Testis (tissue), 2 donors: ENCODE results near the gene TMUB1.

ENCODE experiments used
- POLR2A ChIP-seq: fragments of 450-650 bp; IDR thresholded peaks from one replicate; pipeline ENCODE4 v1.6.1; 2017; ENCODE audit warnings: antibody characterized with exemption, mild to moderate bottlenecking, moderate library complexity
- TF ChIP-seq, protein P1 (sequence below), 3 experiments: fragments of 450-650 bp in 2 of 3; fragments of 200-600 bp in 1 of 3; sonication (generic) in 1 of 3; IDR thresholded peaks; one replicate each; pipeline ENCODE4 v1.5.1; 2016 to 2019; ENCODE audit warnings: antibody characterized with exemption in 3 of 3, mild to moderate bottlenecking in 2 of 3, moderate library complexity in 1 of 3

DNA sequence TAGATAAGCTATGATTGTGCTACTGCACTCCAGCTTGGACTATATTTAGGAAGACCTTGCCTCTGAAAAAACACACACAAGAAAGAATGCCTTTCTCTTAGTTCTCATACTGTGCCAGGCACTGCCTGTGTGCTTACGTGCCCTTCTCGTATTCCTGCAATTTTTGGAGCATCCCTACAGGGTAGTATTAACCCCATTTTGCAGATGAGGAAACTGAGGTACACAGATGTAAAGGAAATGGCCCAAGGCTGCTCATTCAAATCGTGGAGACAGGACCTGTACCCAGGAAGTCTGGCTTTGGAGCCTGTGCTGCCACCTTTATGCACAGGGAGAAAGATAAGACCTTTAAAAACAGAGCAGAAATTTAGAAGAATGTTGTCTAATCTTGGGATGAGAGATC is 19.7 kb upstream of the TMUB1 start:
- TF ChIP-seq, protein P1, sequence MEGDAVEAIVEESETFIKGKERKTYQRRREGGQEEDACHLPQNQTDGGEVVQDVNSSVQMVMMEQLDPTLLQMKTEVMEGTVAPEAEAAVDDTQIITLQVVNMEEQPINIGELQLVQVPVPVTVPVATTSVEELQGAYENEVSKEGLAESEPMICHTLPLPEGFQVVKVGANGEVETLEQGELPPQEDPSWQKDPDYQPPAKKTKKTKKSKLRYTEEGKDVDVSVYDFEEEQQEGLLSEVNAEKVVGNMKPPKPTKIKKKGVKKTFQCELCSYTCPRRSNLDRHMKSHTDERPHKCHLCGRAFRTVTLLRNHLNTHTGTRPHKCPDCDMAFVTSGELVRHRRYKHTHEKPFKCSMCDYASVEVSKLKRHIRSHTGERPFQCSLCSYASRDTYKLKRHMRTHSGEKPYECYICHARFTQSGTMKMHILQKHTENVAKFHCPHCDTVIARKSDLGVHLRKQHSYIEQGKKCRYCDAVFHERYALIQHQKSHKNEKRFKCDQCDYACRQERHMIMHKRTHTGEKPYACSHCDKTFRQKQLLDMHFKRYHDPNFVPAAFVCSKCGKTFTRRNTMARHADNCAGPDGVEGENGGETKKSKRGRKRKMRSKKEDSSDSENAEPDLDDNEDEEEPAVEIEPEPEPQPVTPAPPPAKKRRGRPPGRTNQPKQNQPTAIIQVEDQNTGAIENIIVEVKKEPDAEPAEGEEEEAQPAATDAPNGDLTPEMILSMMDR (IDR thresholded peaks at IDR 0.05): no peak
- no peak for TF ChIP-seq POLR2A
